ENCODE results near the gene AQP12B.

The AQP12B gene

GRCh38 chr2:240645346-240645745, 37.3 kb downstream of the AQP12B start:
- H3K27ac Mint-ChIP-seq, result no peak overlapping the region
- H3K36me3 Mint-ChIP-seq (ENCODE audit: low read depth), result no peaks in the 10 kb centered on the region
- no peak overlapping the region for H3K4me3 Mint-ChIP-seq
- H3K9me3 Mint-ChIP-seq, result no peaks in the 10 kb centered on the region
- H3K27me3 Mint-ChIP-seq (ENCODE audit: low read depth), result peaks cover 45% of the 10 kb centered on the region
- H3K4me1 Mint-ChIP-seq, result no peaks in the 10 kb centered on the region
- no peak for TF ChIP-seq CTCF (IDR thresholded peaks at IDR 0.05; ENCODE audit: unreplicated experiment in 3 of 3)

- Mint-ChIP-seq H3K27me3 (ENCODE audit: low read depth) (peaks cover 49% of the 10 kb centered on the region), H3K9me3 (no peaks in the 10 kb centered on the region), H3K4me1 (no peaks in the 10 kb centered on the region), H3K4me3 (no peak overlapping the region), H3K36me3 (ENCODE audit: low read depth) (no peaks in the 10 kb centered on the region), H3K27ac (no peak overlapping the region)
- TF ChIP-seq CTCF (IDR thresholded peaks at IDR 0.05; ENCODE audit: unreplicated experiment in 3 of 3), result no peak
Observed at GRCh38 chr2:240644859-240645301, 37.8 kb downstream of the AQP12B start.

- Mint-ChIP-seq H3K27ac (no peak overlapping the region), H3K9me3 (no peaks in the 10 kb centered on the region), H3K36me3 (ENCODE audit: low read depth) (no peaks in the 10 kb centered on the region), H3K27me3 (ENCODE audit: low read depth) (peaks cover 47% of the 10 kb centered on the region), H3K4me3 (no peak overlapping the region), H3K4me1 (no peaks in the 10 kb centered on the region)
- TF ChIP-seq CTCF (IDR thresholded peaks at IDR 0.05; ENCODE audit: unreplicated experiment in 3 of 3), result no peak
Observed at GRCh38 chr2:240644171-240644651, 38.5 kb downstream of the AQP12B start.

GRCh38 chr2:240643811-240644150, 38.9 kb downstream of the AQP12B start:
- no peak overlapping the region for H3K27ac Mint-ChIP-seq
- TF ChIP-seq CTCF (IDR thresholded peaks at IDR 0.05; ENCODE audit: unreplicated experiment in 3 of 3), result no peak
- H3K4me3 Mint-ChIP-seq, result no peak overlapping the region
- no peaks in the 10 kb centered on the region for H3K36me3 Mint-ChIP-seq (ENCODE audit: low read depth)
- peaks cover 45% of the 10 kb centered on the region for H3K27me3 Mint-ChIP-seq (ENCODE audit: low read depth)
- peaks cover 2% of the 10 kb centered on the region for H3K9me3 Mint-ChIP-seq
- H3K4me1 Mint-ChIP-seq, result no peaks in the 10 kb centered on the region

GRCh38 chr2:240643093-240643810, 39.4 kb downstream of the AQP12B start:
- peaks cover 3% of the 10 kb centered on the region for H3K9me3 Mint-ChIP-seq
- H3K27me3 Mint-ChIP-seq (ENCODE audit: low read depth), result peaks cover 45% of the 10 kb centered on the region
- H3K4me1 Mint-ChIP-seq, result no peaks in the 10 kb centered on the region
- H3K36me3 Mint-ChIP-seq (ENCODE audit: low read depth), result no peaks in the 10 kb centered on the region
- no peak overlapping the region for H3K27ac Mint-ChIP-seq
- H3K4me3 Mint-ChIP-seq, result no peak overlapping the region
- no peak for TF ChIP-seq CTCF (IDR thresholded peaks at IDR 0.05; ENCODE audit: unreplicated experiment in 3 of 3)

- no peak overlapping the region for H3K4me3 Mint-ChIP-seq
- peaks cover 3% of the 10 kb centered on the region for H3K9me3 Mint-ChIP-seq
- H3K4me1 Mint-ChIP-seq, result no peaks in the 10 kb centered on the region
- no peak overlapping the region for H3K27ac Mint-ChIP-seq
- H3K27me3 Mint-ChIP-seq (ENCODE audit: low read depth), result peaks cover 48% of the 10 kb centered on the region
- H3K36me3 Mint-ChIP-seq (ENCODE audit: low read depth), result no peaks in the 10 kb centered on the region
- no peak for TF ChIP-seq CTCF (IDR thresholded peaks at IDR 0.05; ENCODE audit: unreplicated experiment in 3 of 3)
Observed at GRCh38 chr2:240642806-240643092, 39.9 kb downstream of the AQP12B start.
